SU-DHL-6 (cell line): ENCODE results near the gene KIF2A.

Experiments
- CTCF ChIP-seq: fragments of 200-600 bp; sonication (generic); IDR thresholded peaks from one replicate; pipeline ENCODE4 v1.5.1; 2017; ENCODE audit warnings: antibody characterized with exemption, mild to moderate bottlenecking, low read length, moderate library complexity; ENCODE audit not compliant: insufficient read depth, poor library complexity, severe bottlenecking
- EZH2phosphoT487 ChIP-seq: fragments of 200-600 bp; sonication (generic), shearing (Covaris generic); conservative IDR thresholded peaks from 2 replicates; pipeline ENCODE4 v1.6.1; 2018; ENCODE audit warnings: mild to moderate bottlenecking, antibody characterized with exemption, low read length, moderate library complexity, mixed read lengths

GRCh38 chr5:62258654-62259053, 47.4 kb upstream of the KIF2A start:
- TF ChIP-seq CTCF, result no peak
- no peak for TF ChIP-seq EZH2phosphoT487
